GM19452 (cell line): ENCODE results near the gene SETD3.
A peak's percentile ranks its signal among the peaks of the same experiment; 100 is the strongest.

Experiments
- ATAC-seq: cut with Tn5 transposase; IDR thresholded peaks from one replicate; pipeline ENCODE4 v1.9.1; 2021; ENCODE audit not compliant: unreplicated experiment

Gene SETD3

GRCh38 chr14:99461411-99462085 lies 19.1 kb downstream of the SETD3 start:
- ATAC-seq, result no peak

- no peak for ATAC-seq
These were observed 19.9 kb downstream of the SETD3 start for GRCh38 chr14:99460793-99461192.

- ATAC-seq, result no peak
These were observed 21.1 kb downstream of the SETD3 start for GRCh38 chr14:99459481-99460100.

GRCh38 chr14:99454246-99454645 lies 26.4 kb downstream of the SETD3 start:
- no peak for ATAC-seq

GRCh38 chr14:99452968-99453367 lies 27.7 kb downstream of the SETD3 start:
- no peak for ATAC-seq

- no peak for ATAC-seq
These were observed 29.4 kb downstream of the SETD3 start for GRCh38 chr14:99451234-99451633.

GRCh38 chr14:99450266-99450665 lies 30.4 kb downstream of the SETD3 start:
- no peak for ATAC-seq

GRCh38 chr14:99447739-99448138 lies 32.9 kb downstream of the SETD3 start:
- ATAC-seq, result no peak

- no peak for ATAC-seq
These were observed 34.7 kb downstream of the SETD3 start for GRCh38 chr14:99445931-99446330.

GRCh38 chr14:99441918-99442317 lies 38.7 kb downstream of the SETD3 start:
- ATAC-seq, result no peak

GRCh38 chr14:99441157-99441870 lies 39.3 kb downstream of the SETD3 start:
- no peak for ATAC-seq

- ATAC-seq, result no peak
These were observed 40.4 kb downstream of the SETD3 start for GRCh38 chr14:99440278-99440677.

- ATAC-seq, result no peak
These were observed 43.0 kb downstream of the SETD3 start for GRCh38 chr14:99437706-99438105.

GRCh38 chr14:99436247-99437180 lies 44.1 kb downstream of the SETD3 start:
- no peak for ATAC-seq

GRCh38 chr14:99435327-99435726 lies 45.3 kb downstream of the SETD3 start:
- no peak for ATAC-seq

- ATAC-seq, result no peak
These were observed 48.2 kb downstream of the SETD3 start for GRCh38 chr14:99432485-99432884.

GRCh38 chr14:99431986-99432385 lies 48.7 kb downstream of the SETD3 start:
- ATAC-seq, result no peak

GRCh38 chr14:99430491-99430890 lies 50.2 kb downstream of the SETD3 start:
- peak; percentile 79 for ATAC-seq

- no peak for ATAC-seq
These were observed 52.9 kb downstream of the SETD3 start for GRCh38 chr14:99427632-99428300.

GRCh38 chr14:99426813-99427346 lies 53.8 kb downstream of the SETD3 start:
- no peak for ATAC-seq
